GM19238 (cell line): ENCODE results near the gene CAPNS2.

ENCODE experiments used
- DNase-seq: peaks from one replicate; pipeline ENCODE4 v3.0.0; 2011; ENCODE audit warnings: low spot score; ENCODE audit not compliant: insufficient read length

CAPNS2 gene

DNA sequence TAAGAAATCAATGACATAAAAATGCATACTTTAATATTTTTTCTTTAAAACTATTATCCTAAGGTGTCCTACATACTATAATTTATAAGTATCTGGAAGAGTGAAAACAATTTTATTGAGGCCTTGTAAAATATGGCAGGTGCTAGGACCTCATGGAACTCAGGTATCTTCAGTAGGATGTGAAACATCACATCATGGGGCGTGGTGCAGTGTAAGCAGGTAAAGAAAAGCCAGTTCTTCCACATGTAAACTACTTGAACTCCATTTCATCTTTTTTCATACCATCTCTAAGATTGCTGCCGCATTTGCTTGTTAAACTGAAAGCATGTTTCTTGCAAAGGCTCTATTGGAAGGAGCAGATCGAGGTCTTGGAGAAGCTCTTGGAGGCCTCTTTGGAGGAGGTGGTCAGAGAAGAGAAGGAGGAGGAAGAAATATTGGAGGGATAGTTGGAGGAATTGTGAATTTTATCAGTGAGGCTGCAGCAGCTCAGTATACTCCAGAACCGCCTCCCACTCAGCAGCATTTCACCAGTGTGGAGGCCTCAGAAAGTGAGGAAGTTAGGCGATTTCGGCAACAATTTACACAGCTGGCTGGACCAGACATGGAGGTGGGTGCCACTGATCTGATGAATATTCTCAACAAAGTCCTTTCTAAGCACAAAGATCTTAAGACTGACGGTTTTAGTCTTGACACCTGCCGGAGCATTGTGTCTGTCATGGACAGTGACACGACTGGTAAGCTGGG is at the start of gene CAPNS2:
Gene CAPNS2, plus strand, starts transcription at position 253 of the 744 bp plus-strand sequence. Its CDS starts 73 bp downstream, at position 326.
- no peak for DNase-seq

DNA sequence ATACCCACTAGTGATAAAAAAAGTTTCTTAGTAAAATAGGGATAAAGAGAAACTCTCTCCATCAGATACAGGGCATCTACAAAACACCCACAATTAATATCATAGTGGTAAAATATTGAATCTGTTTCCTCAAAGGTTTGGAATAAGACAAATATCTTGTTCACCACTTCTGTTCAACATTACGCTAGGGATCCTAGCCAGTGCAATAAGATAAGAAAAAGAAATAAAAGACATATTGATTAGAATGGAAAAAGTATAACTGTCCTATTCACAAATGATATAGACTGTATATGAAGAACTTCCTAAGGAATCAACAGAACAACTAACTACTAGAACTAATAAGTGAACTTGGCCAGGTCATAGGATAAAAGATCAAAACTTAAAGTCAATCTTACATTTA is 44.7 kb upstream of the CAPNS2 start:
- DNase-seq: no peak

DNA sequence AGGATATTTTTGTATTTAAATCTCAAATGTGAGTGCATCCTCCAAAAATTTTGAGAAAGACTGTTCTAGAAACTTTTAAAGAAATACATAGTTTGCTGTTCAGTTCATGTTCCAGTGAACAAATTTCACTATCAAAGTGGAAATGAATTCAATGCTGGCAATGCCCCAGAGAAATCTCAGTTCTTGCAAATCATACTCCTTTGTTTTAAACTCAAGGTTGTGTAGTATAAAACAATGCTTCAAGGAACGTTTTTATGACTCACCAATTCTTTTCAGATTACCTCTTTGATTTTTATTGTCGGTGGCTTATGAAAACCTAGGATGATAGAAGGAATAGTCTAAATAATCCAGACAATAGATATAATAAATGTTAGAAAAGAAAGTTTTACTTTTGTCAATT is 40.0 kb upstream of the CAPNS2 start:
- no peak for DNase-seq

DNA sequence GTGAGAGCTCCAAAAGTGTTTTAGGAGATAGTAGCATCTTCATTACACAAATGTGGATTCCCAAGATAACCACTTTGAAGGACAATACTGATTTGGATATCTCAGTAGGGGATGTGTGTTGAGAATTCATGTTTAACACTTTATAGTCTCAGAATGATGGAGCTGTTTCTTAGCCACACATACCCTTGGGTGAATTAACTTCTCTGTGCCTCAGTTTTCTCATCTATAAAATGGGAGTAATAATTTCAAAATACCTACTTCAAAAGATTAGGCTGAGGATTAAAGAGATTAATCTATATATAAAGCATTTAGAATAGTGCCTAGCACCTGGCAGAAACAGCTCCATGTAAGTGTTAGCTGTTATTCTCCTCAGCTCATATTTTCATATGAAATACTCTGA is 38.6 kb upstream of the CAPNS2 start:
- DNase-seq: no peak

DNA sequence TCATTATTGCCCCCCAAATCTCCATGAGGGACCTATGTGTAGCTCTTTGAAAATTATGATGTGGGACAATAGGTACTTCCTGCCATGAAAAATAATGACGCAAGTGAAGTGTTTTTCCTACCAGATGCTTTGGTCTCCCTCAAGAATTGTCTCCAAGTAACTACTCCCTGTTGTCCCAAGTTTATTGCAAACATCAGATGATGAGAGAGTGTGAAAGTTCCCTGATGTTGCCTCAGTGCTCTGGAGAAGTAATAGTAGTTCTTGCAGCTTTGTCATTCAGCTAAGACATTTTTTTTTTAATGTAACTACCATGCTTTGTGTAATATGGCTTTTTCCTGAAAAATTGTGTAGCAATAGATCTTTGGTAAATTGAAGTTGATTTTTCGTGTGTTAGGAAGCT is 37.5 kb upstream of the CAPNS2 start:
- DNase-seq: no peak

DNA sequence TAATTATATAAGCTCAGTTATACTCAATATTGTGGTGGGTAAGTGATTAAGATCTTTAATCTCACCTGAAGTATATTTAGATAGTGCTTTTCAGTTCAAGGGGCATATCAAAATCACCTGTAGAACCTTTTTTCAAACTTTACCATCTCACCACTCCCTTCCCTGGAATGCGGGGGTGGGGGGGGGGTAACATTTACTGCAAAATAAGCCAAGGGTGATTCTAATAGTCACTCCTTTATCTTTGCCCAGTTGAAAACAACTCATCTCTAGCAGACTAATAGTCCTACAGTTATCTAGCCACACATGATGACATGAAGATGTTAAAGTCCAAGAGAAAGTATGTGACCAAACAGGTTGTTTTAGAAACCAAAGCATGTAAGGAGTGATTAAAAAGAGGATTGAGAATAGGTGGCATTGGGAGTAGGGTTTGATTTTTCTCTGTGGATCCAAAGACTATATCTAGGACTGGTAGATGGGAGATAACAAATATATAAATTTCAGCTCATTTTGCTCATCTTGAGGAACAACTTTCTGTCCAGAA is 36.1 kb upstream of the CAPNS2 start:
- no peak for DNase-seq

DNA sequence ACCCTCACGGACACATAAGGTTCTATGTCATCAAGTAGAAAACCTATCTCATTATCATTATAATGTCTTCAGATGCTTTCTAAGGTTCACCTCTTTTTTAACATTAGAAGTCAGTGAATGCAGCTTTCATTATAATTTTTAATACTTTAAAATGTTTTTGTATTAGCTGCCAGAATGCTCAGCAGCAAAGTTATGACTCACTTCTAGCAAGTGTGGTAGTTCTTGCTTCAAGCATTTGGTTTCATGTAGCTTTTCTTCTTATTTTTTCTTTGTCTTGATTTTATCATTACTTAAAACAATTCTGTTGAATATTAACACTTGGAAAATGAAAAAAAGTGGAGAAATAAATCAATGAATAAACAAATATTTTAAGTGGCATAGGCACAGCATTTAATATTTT is 34.3 kb upstream of the CAPNS2 start:
- DNase-seq: no peak

DNA sequence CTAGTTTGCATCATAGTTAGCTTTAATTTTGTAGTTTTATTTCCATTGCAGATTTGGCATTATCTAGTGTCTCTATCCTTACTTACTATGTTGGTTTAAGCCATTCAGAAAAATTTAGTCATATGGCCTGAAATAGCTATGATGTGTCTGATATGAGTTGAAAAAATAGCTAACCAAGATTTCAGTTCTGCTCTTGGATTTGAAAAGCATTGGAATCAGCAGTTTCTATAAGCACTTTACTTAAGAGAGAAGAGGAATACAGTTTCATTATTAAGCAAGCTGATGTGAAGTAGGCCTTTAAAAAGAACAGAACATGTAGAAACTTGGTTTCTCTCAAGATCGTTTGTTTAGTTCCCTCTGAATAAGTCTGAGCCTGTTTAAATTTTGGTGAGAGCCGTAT is 31.7 kb upstream of the CAPNS2 start:
- no peak for DNase-seq

DNA sequence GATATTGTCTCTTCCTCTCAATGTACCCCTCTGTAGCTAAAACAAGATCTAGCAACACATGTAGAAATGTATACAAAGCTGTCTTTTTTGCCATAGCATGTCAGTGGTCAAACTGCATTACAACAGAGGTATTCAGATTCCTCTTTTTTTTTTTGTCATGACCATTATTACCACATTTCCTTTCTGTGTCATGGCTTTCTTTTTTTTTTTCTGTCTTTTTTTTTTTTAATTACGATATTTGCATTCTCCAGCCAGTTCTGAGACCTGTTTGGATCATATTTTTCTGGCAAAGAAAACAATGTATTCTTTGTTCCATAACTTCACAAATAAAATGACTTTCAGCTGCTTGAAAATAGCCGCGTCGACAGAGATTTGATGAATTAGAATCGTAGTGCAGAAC is 27.4 kb upstream of the CAPNS2 start:
- no peak for DNase-seq

DNA sequence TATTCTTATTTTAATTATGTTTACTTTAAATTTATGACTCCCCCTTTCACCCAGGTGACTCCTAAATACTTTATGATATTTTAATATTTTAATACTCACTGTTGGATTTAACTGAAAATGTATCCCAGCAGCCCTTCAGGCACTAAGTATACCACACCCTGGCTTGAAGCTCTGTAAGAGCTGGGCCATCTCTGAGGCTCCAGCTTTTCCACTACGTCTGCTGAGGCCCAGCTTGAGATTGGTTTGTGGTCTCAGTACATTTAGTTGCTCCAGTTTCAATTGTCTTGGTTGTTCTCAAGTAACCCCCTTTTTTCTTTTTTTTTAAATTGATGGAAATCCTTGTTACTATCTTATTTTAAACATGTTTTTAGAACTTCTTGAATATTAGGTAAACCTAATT is 27.0 kb upstream of the CAPNS2 start:
- no peak for DNase-seq

DNA sequence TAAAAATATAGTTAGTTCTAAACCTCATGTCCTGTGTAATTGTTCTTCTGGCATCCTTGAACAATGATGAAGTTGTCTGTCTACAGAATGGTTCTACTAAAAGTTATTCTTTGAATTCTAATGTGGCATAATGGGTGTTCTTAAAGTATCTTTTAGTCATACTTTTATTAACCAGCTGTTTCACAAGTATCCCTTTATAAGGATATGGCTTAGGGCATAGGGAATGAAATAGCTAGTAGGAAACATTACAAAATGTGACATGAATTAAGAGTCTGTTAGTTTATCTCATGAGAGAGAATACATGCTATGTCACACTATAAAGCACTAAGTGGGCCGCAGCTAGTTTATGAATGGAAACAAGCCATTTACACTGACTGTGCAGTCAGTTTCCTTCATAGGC is 26.3 kb upstream of the CAPNS2 start:
- DNase-seq: no peak

DNA sequence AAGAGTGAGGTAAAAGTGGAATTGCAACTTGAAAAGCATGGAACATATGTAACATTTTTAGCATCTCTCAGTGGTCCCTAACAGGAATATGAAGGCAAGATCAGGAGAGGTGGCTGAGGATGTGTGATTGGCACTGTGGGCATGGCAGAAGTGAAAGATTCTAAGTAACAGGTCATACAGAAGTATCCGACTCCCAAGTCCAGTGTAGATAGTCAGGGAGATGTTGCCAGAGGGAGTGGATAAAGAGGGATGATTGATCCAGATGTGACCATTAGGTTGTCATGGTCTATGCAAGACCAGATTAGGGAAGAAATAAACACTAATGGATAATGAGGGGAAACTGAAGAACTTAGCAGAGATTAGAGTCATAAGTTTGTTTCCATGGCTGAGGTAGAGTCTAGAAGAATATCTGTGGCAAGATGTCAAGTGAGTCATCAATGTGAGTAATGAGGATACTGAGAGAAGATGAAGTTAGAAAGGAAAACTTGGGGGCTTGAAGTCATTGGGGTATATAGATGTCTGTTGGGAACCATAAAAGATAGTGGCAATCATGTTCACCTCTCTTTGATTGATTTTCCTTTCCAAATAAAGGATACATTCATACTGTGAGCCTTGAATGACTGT is 23.9 kb upstream of the CAPNS2 start:
- DNase-seq: no peak

DNA sequence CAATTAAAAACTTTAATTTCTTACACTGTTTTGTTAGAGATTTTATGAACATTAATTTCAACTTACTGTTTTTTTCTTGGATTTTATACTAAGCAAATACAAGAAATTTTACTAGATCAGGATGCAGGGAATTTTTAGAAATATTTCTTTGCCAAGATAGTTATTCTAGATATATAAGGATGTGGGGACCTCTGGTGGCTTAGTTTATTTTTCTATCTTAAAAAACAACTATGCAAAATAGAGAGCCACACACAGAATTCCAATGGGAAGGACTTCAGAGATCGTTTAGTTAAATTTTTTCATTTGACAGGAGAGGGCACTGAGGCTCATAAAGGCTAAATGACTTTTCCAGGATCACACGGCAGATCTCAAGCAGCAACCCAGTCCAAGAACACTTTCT is 23.0 kb upstream of the CAPNS2 start:
- DNase-seq: no peak

DNA sequence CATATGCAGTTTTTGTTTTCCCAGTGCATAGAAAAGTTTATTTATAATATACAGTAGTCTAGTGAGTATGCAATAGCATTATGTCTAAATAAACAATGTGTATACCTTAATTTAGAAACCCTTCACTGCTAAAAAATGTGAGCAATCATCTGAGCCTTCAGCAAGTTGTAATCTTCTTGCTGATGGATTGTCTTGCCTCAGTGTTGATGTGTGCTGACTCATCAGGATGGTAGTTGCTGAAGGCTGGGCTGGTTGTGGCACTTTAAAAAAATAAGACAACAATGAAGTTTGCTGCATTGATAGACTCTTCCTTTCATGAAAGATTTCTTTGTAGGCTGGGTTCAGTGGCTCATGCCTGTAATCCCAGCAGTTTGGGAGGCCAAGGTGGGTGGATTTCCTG is 13.9 kb upstream of the CAPNS2 start:
- no peak for DNase-seq

DNA sequence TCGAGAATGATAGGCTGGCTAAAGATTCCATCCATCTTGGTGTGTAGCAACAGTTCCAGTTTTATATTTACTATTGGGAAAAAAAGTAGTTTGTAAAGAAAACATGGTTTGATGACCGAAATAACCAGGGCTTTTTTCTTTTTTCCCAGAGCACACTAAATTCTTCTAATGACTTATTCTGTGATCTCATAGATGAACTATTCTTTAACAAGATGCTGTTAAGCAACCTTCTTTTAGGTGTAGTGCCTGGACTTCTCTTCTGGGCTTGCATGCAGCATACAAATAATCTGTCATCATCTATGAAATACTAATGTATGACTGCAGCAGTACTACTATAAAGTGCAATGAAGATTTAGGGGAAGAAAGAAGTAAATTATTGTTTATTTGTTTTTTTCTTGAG is 11.0 kb upstream of the CAPNS2 start:
- no peak for DNase-seq

DNA sequence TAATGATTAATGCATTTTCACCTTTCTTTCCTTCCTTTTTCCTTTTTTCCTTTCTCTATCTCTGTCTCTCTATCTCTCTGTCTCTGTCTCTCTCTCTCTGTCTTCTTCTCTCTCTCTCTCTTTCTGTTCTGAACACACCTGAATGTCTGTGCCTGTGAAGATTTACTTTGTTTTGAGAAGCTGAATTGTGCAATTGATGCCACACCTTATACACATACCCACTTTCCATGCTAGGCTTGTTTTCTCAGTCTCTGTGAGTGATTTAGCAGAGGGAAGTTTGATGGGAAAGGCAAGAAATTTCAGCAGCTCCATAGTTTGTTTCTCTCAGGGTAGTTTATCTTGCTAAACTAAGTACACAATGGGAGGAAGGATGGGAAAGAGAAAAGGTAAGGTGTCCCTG is 9.3 kb upstream of the CAPNS2 start:
- DNase-seq: no peak

DNA sequence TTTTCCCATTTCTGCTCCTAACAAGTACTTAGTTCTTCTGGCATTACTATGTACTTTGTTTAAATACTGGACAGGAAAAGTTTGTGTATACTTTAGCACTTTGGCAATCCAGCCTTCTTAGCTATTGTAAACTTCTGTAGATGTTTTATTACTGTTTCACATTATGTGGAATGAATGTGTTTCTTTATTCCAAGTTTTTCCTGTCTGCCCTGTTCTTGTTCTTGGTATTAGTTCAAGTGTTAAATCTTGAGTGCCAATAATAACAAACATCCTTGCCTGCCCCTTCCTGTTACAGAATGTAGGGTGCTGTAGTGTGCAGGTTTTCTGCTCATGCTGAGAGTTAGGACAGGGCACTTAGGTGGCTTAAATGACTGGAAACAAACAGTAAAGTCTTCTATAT is 7.3 kb upstream of the CAPNS2 start:
- no peak for DNase-seq

DNA sequence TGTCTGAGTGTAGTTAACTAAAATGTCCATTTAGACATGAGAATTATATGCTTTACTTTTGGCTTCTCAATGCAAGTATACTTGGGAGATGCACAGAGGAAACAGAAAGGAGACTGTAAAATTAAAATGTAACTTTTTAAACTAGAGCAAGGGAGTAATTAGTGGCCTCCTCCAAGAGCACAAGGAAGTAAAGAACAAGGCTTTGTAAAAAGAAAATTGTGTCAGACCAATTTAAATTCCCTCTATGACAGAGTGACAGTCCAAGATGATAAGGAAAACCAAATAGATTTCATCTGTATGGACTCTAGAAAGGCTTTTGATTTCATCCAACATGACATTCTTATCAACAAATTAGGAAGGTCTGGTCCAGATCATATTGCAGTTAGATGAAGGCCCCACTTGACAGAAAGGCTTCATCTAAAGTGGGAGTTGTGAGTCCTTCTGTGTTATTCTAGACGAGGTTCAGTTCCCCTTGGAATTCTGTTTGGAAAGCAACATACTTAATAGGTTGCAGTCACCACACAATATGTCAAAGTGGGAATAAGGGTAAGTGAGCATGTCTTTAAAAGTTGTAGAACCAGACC is 6.5 kb upstream of the CAPNS2 start:
- no peak for DNase-seq

DNA sequence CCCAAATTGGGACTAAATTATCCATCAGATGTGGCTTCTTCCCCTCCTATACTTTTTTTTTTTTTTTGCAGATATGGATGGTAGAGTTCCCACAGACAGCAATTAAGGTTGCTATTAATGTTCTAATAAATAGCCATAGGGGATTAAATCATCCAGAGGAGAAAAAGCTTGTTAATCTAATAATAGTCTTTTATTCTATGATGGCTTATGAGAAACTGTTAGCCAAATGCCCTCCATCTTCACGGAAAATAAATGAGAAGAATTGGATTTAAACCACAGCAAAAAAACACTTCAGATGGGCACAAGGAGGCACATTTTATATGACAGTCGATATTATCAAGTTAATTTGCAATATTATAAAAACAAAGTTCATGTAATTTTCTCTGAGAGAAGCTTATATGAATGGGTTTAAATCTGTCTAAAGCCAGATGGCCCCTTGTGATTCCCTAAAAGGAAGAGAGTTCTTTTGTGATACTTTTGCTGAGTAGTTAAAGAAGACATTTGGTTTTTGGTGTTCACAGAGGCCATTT is 5.1 kb upstream of the CAPNS2 start:
- no peak for DNase-seq

DNA sequence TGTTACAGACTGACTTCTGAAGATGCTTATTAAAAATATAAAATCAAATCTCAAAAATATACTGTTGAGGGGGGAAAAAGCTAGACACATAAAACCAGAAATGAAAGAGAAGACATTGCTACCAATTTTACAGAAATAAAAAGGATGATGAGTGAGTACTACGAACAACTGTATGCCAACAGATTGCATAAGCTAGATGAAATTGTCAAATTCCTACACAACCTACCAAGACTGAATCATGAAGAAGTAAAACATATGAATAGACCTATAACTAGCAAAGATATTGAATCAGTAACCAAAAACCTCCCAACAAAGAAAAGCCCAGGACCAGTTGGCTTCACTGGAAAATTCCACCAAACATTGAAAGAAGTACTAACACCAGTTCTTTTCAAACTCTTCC is 3.5 kb upstream of the CAPNS2 start:
- DNase-seq: no peak

DNA sequence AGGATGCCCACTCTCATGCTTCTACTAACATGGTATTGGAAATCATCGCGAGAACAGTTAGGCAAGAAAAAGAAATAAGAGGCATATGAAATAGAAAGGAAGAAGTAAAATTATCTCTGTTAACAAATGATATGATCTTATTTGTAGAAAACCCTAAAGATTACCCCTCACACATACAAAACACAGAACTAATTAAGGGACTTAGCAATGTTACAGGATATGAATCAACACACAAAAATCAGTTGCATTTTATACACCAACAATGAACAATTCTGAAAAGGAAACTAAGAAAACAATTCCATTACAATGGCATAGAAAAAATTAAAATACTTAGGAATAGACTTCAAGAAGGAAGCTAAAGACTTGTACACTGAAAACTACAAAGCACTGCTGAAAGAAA is 2.7 kb upstream of the CAPNS2 start:
- DNase-seq: no peak

DNA sequence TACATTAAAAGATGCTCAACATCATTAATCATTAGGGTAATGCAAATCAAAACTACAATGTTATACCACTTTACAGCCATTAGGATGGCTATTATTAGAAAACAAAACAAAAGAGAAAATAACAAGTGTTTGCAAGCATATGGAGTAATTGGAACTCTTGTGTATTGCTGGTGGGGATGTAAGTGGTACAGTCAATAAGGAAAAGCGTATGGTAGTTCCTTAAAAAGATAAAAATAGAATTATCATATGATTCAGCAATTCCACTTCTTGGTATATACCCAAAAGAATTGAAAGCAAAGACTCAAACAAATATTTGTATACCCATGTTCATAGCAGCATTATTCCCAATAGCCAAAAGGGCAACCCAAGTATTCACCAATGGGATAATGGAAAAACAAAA is 1.4 kb upstream of the CAPNS2 start:
- no peak for DNase-seq

DNA sequence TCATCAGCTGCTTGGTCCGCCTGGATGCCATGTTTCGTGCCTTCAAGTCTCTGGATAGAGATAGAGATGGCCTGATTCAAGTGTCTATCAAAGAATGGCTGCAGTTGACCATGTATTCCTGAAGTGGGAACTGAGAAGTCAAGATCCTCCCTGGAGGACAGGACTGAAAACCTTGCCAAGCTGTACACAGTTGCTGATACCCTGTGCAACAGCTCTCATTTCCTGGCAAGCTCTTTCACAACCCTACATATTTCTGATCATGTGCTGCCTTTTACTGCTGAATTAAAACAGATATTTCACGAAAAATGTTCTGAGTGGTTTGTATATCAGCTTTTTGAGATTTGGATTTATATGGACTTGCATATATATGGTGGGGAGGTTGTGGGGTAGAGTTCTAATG is 898 bp downstream of the CAPNS2 start:
- DNase-seq: no peak
